Smooth muscle cell (in vitro differentiated cells): ENCODE results near the gene SLC35E2B. TPM values are rescaled to one million over a fixed set of nuclear protein-coding genes. Genes with fewer than 3 reads are reported as not detected.
"Not testable (repeated sequence)": the region's sequence is repeated elsewhere in the genome, so short reads cannot be mapped to it uniquely, and the experiment has no call there.

Source experiments
- DNase-seq: peaks from one replicate; lab custom pipeline; 2025; ENCODE audit not compliant: unreplicated experiment; lab: John Stamatoyannopoulos, UW
- H2AFZ ChIP-seq: fragments of 200-600 bp; sonication (generic); 2 replicates; pipeline ENCODE4 v1.6.0; 2016; ENCODE audit warnings: antibody characterized with exemption, low read depth, mild to moderate bottlenecking
- H3F3A ChIP-seq: fragments of 200-600 bp; sonication (generic); 2 replicates; pipeline ENCODE4 v1.6.0; 2017; ENCODE audit warnings: antibody characterized with exemption, low read depth
- H3K27ac ChIP-seq: fragments of 200-600 bp; sonication (generic); 2 replicates; pipeline ENCODE4 v1.5.1; 2016; ENCODE audit warnings: low read depth, mild to moderate bottlenecking
- H3K27me3 ChIP-seq: fragments of 200-600 bp; sonication (generic); 2 replicates; pipeline ENCODE4 v1.6.1; 2016; ENCODE audit warnings: low read depth, mild to moderate bottlenecking
- H3K36me3 ChIP-seq: fragments of 200-600 bp; sonication (generic); 2 replicates; pipeline ENCODE4 v1.5.1; 2016; ENCODE audit warnings: low read depth
- H3K4me1 ChIP-seq: fragments of 200-600 bp; sonication (generic); 2 replicates; pipeline ENCODE4 v1.5.1; 2016; ENCODE audit warnings: low read depth
- H3K4me2 ChIP-seq: fragments of 200-600 bp; sonication (generic); 2 replicates; pipeline ENCODE4 v1.6.0; 2016; ENCODE audit warnings: mild to moderate bottlenecking
- H3K4me3 ChIP-seq: fragments of 200-600 bp; sonication (generic); 2 replicates; pipeline ENCODE4 v1.5.1; 2016; ENCODE audit warnings: mild to moderate bottlenecking
- H3K79me2 ChIP-seq: fragments of 200-600 bp; sonication (generic); 2 replicates; pipeline ENCODE4 v1.6.0; 2016; ENCODE audit warnings: low read depth, mild to moderate bottlenecking
- H3K9ac ChIP-seq: fragments of 200-600 bp; sonication (generic); 2 replicates; pipeline ENCODE4 v1.6.0; 2016; ENCODE audit warnings: low read depth
- H3K9me3 ChIP-seq: fragments of 200-600 bp; sonication (generic); replicated peaks from 2 replicates; pipeline ENCODE4 v1.5.1; 2016; ENCODE audit warnings: low read depth
- H4K20me1 ChIP-seq: fragments of 200-600 bp; sonication (generic); 2 replicates; pipeline ENCODE4 v1.6.0; 2016; ENCODE audit warnings: low read depth
- WGBS: methylation state at CpG from one replicate; pipeline ENCODE4 v1.1.7; 2016; ENCODE audit warnings: low lambda C conversion rate; 5-methylcytosine and 5-hydroxymethylcytosine counted together
- polyA plus RNA-seq: library from polyadenylated mRNA; unstranded; fragments of >200 nt; fragmentation: Nextera tagmentation; extraction: Ambion mirVana; gene quantifications from 2 replicates; pipeline ENCODE4 v1.2.1, GENCODE V29; 2016
- total RNA-seq: library from RNA; depleted of rRNA; stranded (reverse); fragments of >200 nt; gene quantifications from 2 replicates; pipeline ENCODE4 v1.2.3, GENCODE V29; 2014
- TF ChIP-seq, protein P1 (sequence below): fragments of 200-600 bp; sonication (generic); IDR thresholded peaks from 2 replicates; pipeline ENCODE4 v1.5.1; 2017; ENCODE audit warnings: borderline replicate concordance, mild to moderate bottlenecking, antibody characterized with exemption; ENCODE audit not compliant: insufficient read depth, poor library complexity, severe bottlenecking

SLC35E2B gene
- total and polyA plus RNA-seq, 2 experiments from 2014 or later: 19.7 to 24.2 TPM

- DNase-seq: no peak
- WGBS: 96% methylated on average over 32 of the region's 32 CpGs
- no peaks in the 10 kb centered on the region for H3K27me3 ChIP-seq
- no peaks in the 10 kb centered on the region for H3K9me3 ChIP-seq
- H3K4me3 ChIP-seq: no peak overlapping the region
- TF ChIP-seq, protein P1, sequence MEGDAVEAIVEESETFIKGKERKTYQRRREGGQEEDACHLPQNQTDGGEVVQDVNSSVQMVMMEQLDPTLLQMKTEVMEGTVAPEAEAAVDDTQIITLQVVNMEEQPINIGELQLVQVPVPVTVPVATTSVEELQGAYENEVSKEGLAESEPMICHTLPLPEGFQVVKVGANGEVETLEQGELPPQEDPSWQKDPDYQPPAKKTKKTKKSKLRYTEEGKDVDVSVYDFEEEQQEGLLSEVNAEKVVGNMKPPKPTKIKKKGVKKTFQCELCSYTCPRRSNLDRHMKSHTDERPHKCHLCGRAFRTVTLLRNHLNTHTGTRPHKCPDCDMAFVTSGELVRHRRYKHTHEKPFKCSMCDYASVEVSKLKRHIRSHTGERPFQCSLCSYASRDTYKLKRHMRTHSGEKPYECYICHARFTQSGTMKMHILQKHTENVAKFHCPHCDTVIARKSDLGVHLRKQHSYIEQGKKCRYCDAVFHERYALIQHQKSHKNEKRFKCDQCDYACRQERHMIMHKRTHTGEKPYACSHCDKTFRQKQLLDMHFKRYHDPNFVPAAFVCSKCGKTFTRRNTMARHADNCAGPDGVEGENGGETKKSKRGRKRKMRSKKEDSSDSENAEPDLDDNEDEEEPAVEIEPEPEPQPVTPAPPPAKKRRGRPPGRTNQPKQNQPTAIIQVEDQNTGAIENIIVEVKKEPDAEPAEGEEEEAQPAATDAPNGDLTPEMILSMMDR: no peak
- H3K36me3 ChIP-seq: no peaks in the 10 kb centered on the region
- peaks cover 72% of the 10 kb centered on the region for H3K79me2 ChIP-seq
- H2AFZ ChIP-seq: no peak overlapping the region
- no peaks in the 10 kb centered on the region for H3F3A ChIP-seq
- no peak overlapping the region for H3K9ac ChIP-seq
- H4K20me1 ChIP-seq: peaks cover 73% of the 10 kb centered on the region
- no peak overlapping the region for H3K4me2 ChIP-seq
- no peak overlapping the region for H3K27ac ChIP-seq
- H3K4me1 ChIP-seq: no peaks in the 10 kb centered on the region
These were observed 12.3 kb downstream of the SLC35E2B start for GRCh38 chr1:1680031-1680911.

- WGBS: 87% methylated on average over 24 of the region's 24 CpGs
- no peaks in the 10 kb centered on the region for H3K27me3 ChIP-seq
These were observed 13.8 kb downstream of the SLC35E2B start for GRCh38 chr1:1678581-1679380.

DNA sequence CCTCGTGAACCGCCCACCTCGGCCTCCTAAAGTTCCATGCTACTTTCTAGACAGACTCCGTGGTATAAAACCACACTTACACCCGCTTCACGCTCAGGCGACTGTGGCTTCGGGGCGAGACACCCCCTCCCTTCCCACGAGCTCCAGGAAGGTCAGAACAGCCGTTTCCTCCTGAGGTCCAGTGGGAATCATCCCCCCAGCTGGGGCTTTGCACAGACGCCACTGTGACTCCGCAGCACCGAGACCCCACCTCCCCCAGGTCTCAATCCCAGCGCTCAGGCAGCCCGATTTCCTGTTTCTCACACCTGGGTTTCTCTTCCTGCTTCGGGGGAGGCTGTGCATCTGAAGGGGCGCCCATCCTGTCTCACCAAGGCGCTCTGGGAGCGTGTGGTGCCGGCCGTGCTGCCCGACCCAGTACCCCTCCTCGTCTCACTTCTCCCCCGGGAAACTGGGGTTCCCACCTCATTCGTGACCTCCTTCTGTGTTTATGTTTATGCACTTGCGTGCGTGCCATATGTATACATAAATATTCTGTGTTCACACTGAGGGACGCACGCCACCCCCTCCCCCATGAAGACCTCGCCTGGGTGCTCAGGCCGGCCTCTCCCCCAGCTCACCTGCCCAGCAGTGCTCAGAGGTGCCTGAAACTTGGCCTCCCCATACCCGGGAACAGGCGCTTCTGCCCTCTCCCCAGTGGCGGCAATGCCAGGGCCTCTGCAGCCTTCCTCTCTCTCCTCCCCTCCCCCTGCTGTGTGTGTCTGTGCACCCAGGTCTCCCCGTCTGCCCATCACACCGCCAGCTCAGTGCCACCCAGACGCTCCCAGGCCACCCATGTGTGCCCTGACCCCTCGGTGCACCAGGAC, 14.6 kb downstream of the SLC35E2B start:
- Histone ChIP-seq H2AFZ (no peak overlapping the region), H3F3A (no peaks in the 10 kb centered on the region), H3K4me2 (no peak overlapping the region), H3K9ac (no peak overlapping the region), H3K9me3 (no peaks in the 10 kb centered on the region), H3K27me3 (no peaks in the 10 kb centered on the region), H3K4me1 (no peaks in the 10 kb centered on the region), H4K20me1 (peaks cover 50% of the 10 kb centered on the region), H3K27ac (no peak overlapping the region), H3K36me3 (no peaks in the 10 kb centered on the region), H3K79me2 (peaks cover 49% of the 10 kb centered on the region), H3K4me3 (no peak overlapping the region)
- TF ChIP-seq, protein P1: no peak
- WGBS: 97% methylated on average over 36 of the region's 39 CpGs
- DNase-seq: no peak

More at GRCh38 chr1:1678581-1679380, 13.8 kb downstream of the SLC35E2B start:
- Histone ChIP-seq H3K9me3 (no peaks in the 10 kb centered on the region), H2AFZ (no peak overlapping the region), H3K4me3 (no peak overlapping the region), H3K79me2 (peaks cover 57% of the 10 kb centered on the region), H3K4me1 (no peaks in the 10 kb centered on the region), H3K4me2 (no peak overlapping the region), H3F3A (no peaks in the 10 kb centered on the region), H4K20me1 (peaks cover 58% of the 10 kb centered on the region), H3K36me3 (no peaks in the 10 kb centered on the region), H3K27ac (no peak overlapping the region), H3K9ac (no peak overlapping the region)
- DNase-seq: no peak
- TF ChIP-seq, protein P1: no peak

GRCh38 chr1:1676087-1676486, 16.5 kb downstream of the SLC35E2B start:
- not testable (repeated sequence) for H3K27me3 ChIP-seq, H2AFZ ChIP-seq, H3K9me3 ChIP-seq, H3K4me3 ChIP-seq, H3K9ac ChIP-seq, H3K4me1 ChIP-seq, H3K27ac ChIP-seq, H3F3A ChIP-seq, H3K36me3 ChIP-seq, H3K4me2 ChIP-seq, DNase-seq
- Histone ChIP-seq H3K79me2 (peaks cover 34% of the 10 kb centered on the region), H4K20me1 (peaks cover 34% of the 10 kb centered on the region)
- WGBS: no CpG with 5 or more reads among the region's 21 CpGs

- H3K9me3 ChIP-seq, H3K4me3 ChIP-seq, H3K36me3 ChIP-seq, H3K27me3 ChIP-seq, DNase-seq, H3F3A ChIP-seq, H3K27ac ChIP-seq, H3K4me1 ChIP-seq, H2AFZ ChIP-seq, H3K4me2 ChIP-seq, H3K9ac ChIP-seq: not testable (repeated sequence)
- H4K20me1 ChIP-seq: peaks cover 26% of the 10 kb centered on the region
- H3K79me2 ChIP-seq: peaks cover 26% of the 10 kb centered on the region
- 97% methylated on average over 6 of the region's 18 CpGs for WGBS
These were observed 17.4 kb downstream of the SLC35E2B start for GRCh38 chr1:1675218-1675617.
